Small intestine (tissue), 7 donors: ENCODE measurements around the gene ANKS1B. TPM values are rescaled to one million over a fixed set of nuclear protein-coding genes. Genes with fewer than 3 reads are reported as not detected.

Experiments used
- DNase-seq, 2 donors: peaks; one replicate each; pipeline versions ENCODE4 v3.0.0 to v3.0.0-alpha.2; 2013
- FAIRE-seq: peaks from 2 replicates; lab custom pipeline; 2012; peaks lifted over from hg19 to GRCh38; lab: Jason Lieb, UNC
- H3K27ac ChIP-seq, 3 donors: one replicate each; pipeline ENCODE4 v1.5.1; 2013; ENCODE audit warnings: low read length in 2 of 3, mild to moderate bottlenecking in 2 of 3, control low read depth in 1 of 3, inconsistent platforms in 1 of 3, low read depth in 1 of 3, moderate library complexity in 1 of 3
- H3K27me3 ChIP-seq, 3 donors: one replicate each; pipeline ENCODE4 v1.6.1; 2013; ENCODE audit warnings: low read length in 3 of 3, inconsistent platforms in 1 of 3; ENCODE audit not compliant: control insufficient read depth in 3 of 3, insufficient read depth in 3 of 3
- H3K36me3 ChIP-seq, 3 donors: one replicate each; pipeline ENCODE4 v1.6.1; 2013; ENCODE audit warnings: low read length in 3 of 3, inconsistent platforms in 1 of 3, low read depth in 1 of 3, mild to moderate bottlenecking in 1 of 3, moderate library complexity in 1 of 3; ENCODE audit not compliant: control insufficient read depth in 3 of 3, insufficient read depth in 2 of 3
- H3K4me1 ChIP-seq, 3 donors: one replicate each; pipeline ENCODE4 v1.6.1; 2013; ENCODE audit warnings: low read length in 2 of 3, inconsistent platforms in 1 of 3, low read depth in 1 of 3, mild to moderate bottlenecking in 1 of 3, moderate library complexity in 1 of 3; ENCODE audit not compliant: control insufficient read depth in 3 of 3, insufficient read depth in 2 of 3
- H3K4me3 ChIP-seq, 3 donors: one replicate each; pipeline ENCODE4 v1.5.1; 2013; ENCODE audit warnings: low read length in 3 of 3, control low read depth in 1 of 3, inconsistent platforms in 1 of 3, low read depth in 1 of 3, mild to moderate bottlenecking in 1 of 3, moderate library complexity in 1 of 3
- H3K9me3 ChIP-seq, 2 donors: one replicate each; pipeline ENCODE4 v1.6.1; 2013; ENCODE audit warnings: low read depth in 1 of 2, low read length in 1 of 2; ENCODE audit not compliant: control insufficient read depth in 2 of 2, insufficient read depth in 1 of 2
- WGBS, 3 donors: extraction: QIAGEN DNeasy Blood & Tissue Kit; methylation state at CpG; one replicate each; pipeline ENCODE4 v1.1.7; 2013; 5-methylcytosine and 5-hydroxymethylcytosine counted together
- polyA plus RNA-seq, 4 donors: library from polyadenylated mRNA; stranded (reverse) in 3 of 4; unstranded in 1 of 4; fragments of 200-250 nt in 3 of 4; fragments of 120-200 nt in 1 of 4; gene quantifications; one replicate each; pipeline versions ENCODE4 v1.2.1 to v1.2.3, GENCODE V29; 2013
- donor health status: healthy with polysubstance abuse.
- donor health status: control.
- donor health status: control.
- donor health status: Bipolar disorder and iron deficiency.
- donor health status: healthy.

ANKS1B gene
- polyA plus RNA-seq, 4 donors: 0.44 to 0.72 TPM; not detected in 2

GRCh38 chr12:98750511-98750910 is 1234.2 kb downstream of the ANKS1B start:
- DNase-seq (no peak), FAIRE-seq (no peak)
- H3K4me1 ChIP-seq: no peaks in the 10 kb centered on the region
- H3K4me3 ChIP-seq: no peak overlapping the region
- H3K27me3 ChIP-seq: peaks cover 0 to 16% (median 12%) of the 10 kb centered on the region in 3 donors
- H3K27ac ChIP-seq: no peak overlapping the region
- H3K36me3 ChIP-seq: no peaks in the 10 kb centered on the region
- H3K9me3 ChIP-seq: no peaks in the 10 kb centered on the region
- 69 to 88% (median 87%) methylated on average over 9 of the region's 9 CpGs for WGBS, 3 donors

- WGBS, 3 donors: 69 to 83% (median 72%) methylated on average over 3 of the region's 3 CpGs
- DNase-seq (no peak), FAIRE-seq (no peak)
- H3K27ac ChIP-seq: no peak overlapping the region
- H3K27me3 ChIP-seq: peaks cover 0 to 18% (median 14%) of the 10 kb centered on the region in 3 donors
- no peaks in the 10 kb centered on the region for H3K4me1 ChIP-seq
- no peak overlapping the region for H3K4me3 ChIP-seq
- no peaks in the 10 kb centered on the region for H3K9me3 ChIP-seq
- no peaks in the 10 kb centered on the region for H3K36me3 ChIP-seq
These were observed 1236.3 kb downstream of the ANKS1B start for GRCh38 chr12:98748463-98748862.

GRCh38 chr12:98745578-98746391 is 1239.0 kb downstream of the ANKS1B start:
- Histone ChIP-seq H3K36me3 (no peaks in the 10 kb centered on the region), H3K27me3 (peaks cover 0 to 34% (median 15%) of the 10 kb centered on the region in 3 donors), H3K4me1 (no peaks in the 10 kb centered on the region), H3K9me3 (no peaks in the 10 kb centered on the region), H3K4me3 (peak overlapping the region in 2 of 3 donors; percentile 25 to 29), H3K27ac (no peak overlapping the region)
- no peak for FAIRE-seq
- WGBS, 3 donors: 10 to 13% (median 11%) methylated on average over 54 of the region's 54 CpGs
- peak in 1 of 2 donors; percentile 40 for DNase-seq

- Histone ChIP-seq H3K9me3 (no peaks in the 10 kb centered on the region), H3K4me3 (no peak overlapping the region), H3K36me3 (no peaks in the 10 kb centered on the region), H3K4me1 (no peaks in the 10 kb centered on the region), H3K27me3 (peaks cover 0 to 41% (median 14%) of the 10 kb centered on the region in 3 donors), H3K27ac (no peak overlapping the region)
- FAIRE-seq: no peak
- DNase-seq: no peak
- 88 to 93% (median 90%) methylated on average over 3 of the region's 3 CpGs for WGBS, 3 donors
These were observed 1240.1 kb downstream of the ANKS1B start for GRCh38 chr12:98744680-98745079.

- no peaks in the 10 kb centered on the region for H3K9me3 ChIP-seq
- DNase-seq: peak; percentile 5 to 14
- H3K36me3 ChIP-seq: no peaks in the 10 kb centered on the region
- no peak overlapping the region for H3K27ac ChIP-seq
- H3K4me1 ChIP-seq: no peaks in the 10 kb centered on the region
- 13 to 24% (median 14%) methylated on average over 4 of the region's 4 CpGs for WGBS, 3 donors
- FAIRE-seq: no peak
- H3K27me3 ChIP-seq: peaks cover 0 to 41% (median 13%) of the 10 kb centered on the region in 3 donors
- no peak overlapping the region for H3K4me3 ChIP-seq
These were observed 1241.3 kb downstream of the ANKS1B start for GRCh38 chr12:98743362-98743953.

- Histone ChIP-seq H3K4me3 (no peak overlapping the region), H3K4me1 (no peaks in the 10 kb centered on the region), H3K36me3 (no peaks in the 10 kb centered on the region), H3K27ac (no peak overlapping the region), H3K27me3 (peaks cover 0 to 41% (median 13%) of the 10 kb centered on the region in 3 donors), H3K9me3 (no peaks in the 10 kb centered on the region)
- 57 to 65% (median 65%) methylated on average over 12 of the region's 12 CpGs for WGBS, 3 donors
- no peak for FAIRE-seq
- no peak for DNase-seq
These were observed 1243.0 kb downstream of the ANKS1B start for GRCh38 chr12:98741556-98742265.

GRCh38 chr12:98741196-98741555 is 1243.6 kb downstream of the ANKS1B start:
- Histone ChIP-seq H3K4me3 (no peak overlapping the region), H3K36me3 (peaks cover 0 to 2% (median 0%) of the 10 kb centered on the region in 3 donors), H3K27ac (no peak overlapping the region), H3K4me1 (no peaks in the 10 kb centered on the region), H3K9me3 (no peaks in the 10 kb centered on the region), H3K27me3 (peaks cover 0 to 36% (median 9%) of the 10 kb centered on the region in 3 donors)
- DNase-seq (no peak), FAIRE-seq (no peak)
- WGBS, 3 donors: 71 to 74% (median 73%) methylated on average over 4 of the region's 4 CpGs

GRCh38 chr12:98740751-98741150 is 1244.0 kb downstream of the ANKS1B start:
- H3K9me3 ChIP-seq: no peaks in the 10 kb centered on the region
- no peak overlapping the region for H3K4me3 ChIP-seq
- FAIRE-seq (no peak), DNase-seq (no peak)
- no peak overlapping the region for H3K27ac ChIP-seq
- H3K4me1 ChIP-seq: no peaks in the 10 kb centered on the region
- peaks cover 0 to 2% (median 2%) of the 10 kb centered on the region in 3 donors for H3K36me3 ChIP-seq
- 50 to 73% (median 55%) methylated on average over 1 of the region's 1 CpG for WGBS, 3 donors
- peaks cover 0 to 32% (median 6%) of the 10 kb centered on the region in 3 donors for H3K27me3 ChIP-seq
